PFSK-1 (cell line): ENCODE data around the gene MORN1.

Experiments
- POLR2AphosphoS5 ChIP-seq: IDR thresholded peaks from 2 replicates; pipeline ENCODE4 v1.6.1; 2012; ENCODE audit warnings: low read depth, mild to moderate bottlenecking, control low read depth, low read length, moderate library complexity
- SIN3A ChIP-seq: IDR thresholded peaks from 2 replicates; pipeline ENCODE4 v1.6.1; 2012; ENCODE audit warnings: mild to moderate bottlenecking, low read length, moderate library complexity, borderline replicate concordance; ENCODE audit not compliant: insufficient read depth

GRCh38 chr1:2337081-2337480 lies 54.3 kb downstream of the MORN1 start:
- TF ChIP-seq POLR2AphosphoS5 (no peak), SIN3A (no peak)
